GM12874 (cell line): ENCODE results near the gene RABGAP1L.

Source experiments
- CTCF ChIP-seq: IDR thresholded peaks from 2 replicates; pipeline ENCODE4 v1.5.1; 2011; ENCODE audit warnings: low read depth, mild to moderate bottlenecking, control low read depth, low read length, moderate library complexity; ENCODE audit not compliant: insufficient read depth

The RABGAP1L gene

DNA sequence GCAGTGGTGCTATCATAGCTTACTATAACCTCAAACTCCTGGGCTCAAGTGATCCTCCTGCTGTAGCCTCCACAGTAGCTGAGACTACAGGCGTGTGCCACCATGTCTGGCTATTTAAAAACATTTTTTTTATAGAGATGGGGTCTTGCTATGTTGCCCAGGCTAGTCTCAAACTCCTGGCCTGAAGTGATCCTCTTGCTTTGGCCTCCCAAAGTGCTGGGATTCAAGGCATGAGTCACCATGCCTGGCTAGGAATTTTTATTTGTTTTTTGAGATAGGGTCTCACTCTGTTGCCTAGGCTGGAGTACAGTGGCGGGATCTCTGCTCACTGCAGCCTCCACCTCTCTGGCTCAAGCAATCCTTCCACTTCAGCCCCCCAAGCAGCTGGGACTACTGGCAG lies 8.8 kb upstream of the RABGAP1L start:
- no peak for TF ChIP-seq CTCF

- TF ChIP-seq CTCF: no peak
These were observed 6.9 kb upstream of the RABGAP1L start for GRCh38 chr1:174152427-174152826.

GRCh38 chr1:174153085-174153824 lies 6.1 kb upstream of the RABGAP1L start:
- no peak for TF ChIP-seq CTCF

GRCh38 chr1:174153825-174154107 lies 5.6 kb upstream of the RABGAP1L start:
- TF ChIP-seq CTCF: no peak

GRCh38 chr1:174156437-174156836 lies 2.9 kb upstream of the RABGAP1L start:
- no peak for TF ChIP-seq CTCF

DNA sequence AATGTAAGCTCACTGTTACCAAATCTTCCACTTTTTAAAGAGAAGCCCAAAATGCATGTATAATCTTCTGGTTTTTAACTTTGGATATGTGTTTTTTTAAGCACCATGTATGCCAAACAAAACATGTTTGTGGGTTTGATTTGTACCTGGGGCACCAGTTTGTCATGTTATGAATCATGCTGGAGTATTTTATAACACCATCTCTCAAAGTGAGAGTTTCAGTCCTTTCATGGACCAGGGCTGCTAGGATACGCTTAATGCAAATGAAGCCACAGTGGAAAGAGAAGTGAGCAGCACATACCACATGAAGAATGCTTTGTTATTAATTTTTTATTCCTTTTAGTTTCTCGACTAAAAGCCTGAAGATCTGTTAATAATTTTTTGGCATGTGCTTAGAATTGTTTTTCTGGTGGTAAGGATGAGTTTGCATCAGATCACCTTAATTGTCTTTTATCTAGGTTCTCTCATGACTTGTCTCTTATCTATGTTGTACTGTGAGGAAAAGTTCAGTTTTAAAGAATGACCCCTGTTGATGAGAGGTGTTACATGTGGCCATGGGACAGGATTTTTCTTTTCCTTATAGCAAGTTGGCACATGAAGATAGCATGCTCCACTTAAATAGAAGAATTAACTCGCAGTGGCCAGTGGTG lies 2.0 kb upstream of the RABGAP1L start:
- TF ChIP-seq CTCF: no peak

- TF ChIP-seq CTCF: no peak
These were observed 511 bp upstream of the RABGAP1L start for GRCh38 chr1:174158767-174159251.
